Ishikawa (cell line): ENCODE data around the gene FOXJ1.

Experiments
- CEBPB ChIP-seq: IDR thresholded peaks from 2 replicates; pipeline ENCODE4 v1.6.1; 2012
- CREB1 ChIP-seq: IDR thresholded peaks from 2 replicates; pipeline ENCODE4 v1.6.1; 2012; ENCODE audit warnings: low read depth
- EGR1 ChIP-seq: IDR thresholded peaks from 2 replicates; pipeline ENCODE4 v1.6.1; 2012
- EP300 ChIP-seq: IDR thresholded peaks from 2 replicates; pipeline ENCODE4 v1.6.1; 2012; ENCODE audit warnings: borderline replicate concordance
- FOXM1 ChIP-seq: IDR thresholded peaks from 2 replicates; pipeline ENCODE4 v1.6.1; 2012; ENCODE audit warnings: low read depth, borderline replicate concordance
- MAX ChIP-seq: IDR thresholded peaks from 2 replicates; pipeline ENCODE4 v1.6.1; 2012
- NFIC ChIP-seq: IDR thresholded peaks from 2 replicates; pipeline ENCODE4 v1.6.1; 2012
- RAD21 ChIP-seq: IDR thresholded peaks from 2 replicates; pipeline ENCODE4 v1.6.1; 2012; ENCODE audit warnings: low read depth
- REST ChIP-seq: IDR thresholded peaks from 2 replicates; pipeline ENCODE4 v1.6.1; 2012; ENCODE audit warnings: low read depth, mild to moderate bottlenecking
- TAF1 ChIP-seq: IDR thresholded peaks from 2 replicates; pipeline ENCODE4 v1.6.1; 2012; ENCODE audit warnings: low read depth, mild to moderate bottlenecking
- TCF12 ChIP-seq: IDR thresholded peaks from 2 replicates; pipeline ENCODE4 v1.6.1; 2012; ENCODE audit warnings: low read depth
- TEAD4 ChIP-seq: IDR thresholded peaks from 2 replicates; pipeline ENCODE4 v1.6.1; 2012
- USF1 ChIP-seq: IDR thresholded peaks from 2 replicates; pipeline ENCODE4 v1.6.1; 2012
- YY1 ChIP-seq: IDR thresholded peaks from 2 replicates; pipeline ENCODE4 v1.6.1; 2012; ENCODE audit warnings: low read depth
- ZBTB7A ChIP-seq: IDR thresholded peaks from 2 replicates; pipeline ENCODE4 v1.6.1; 2012; ENCODE audit warnings: low read depth

The FOXJ1 gene

GRCh38 chr17:76095943-76096342, 45.1 kb downstream of the FOXJ1 start:
- TF ChIP-seq CREB1 (no peak), TEAD4 (no peak), YY1 (no peak), MAX (no peak), FOXM1 (no peak), ZBTB7A (no peak)

GRCh38 chr17:76094046-76094445, 47.0 kb downstream of the FOXJ1 start:
- TF ChIP-seq CEBPB = no peak
- TF ChIP-seq ZBTB7A = no peak

- TF ChIP-seq TAF1 (no peak), CEBPB (no peak), FOXM1 (no peak), ZBTB7A (no peak), TCF12 (no peak)
These were observed 48.3 kb downstream of the FOXJ1 start for GRCh38 chr17:76092526-76093413.

- TF ChIP-seq NFIC (no peak), TAF1 (no peak), USF1 (no peak), EP300 (no peak), MAX (no peak), RAD21 (no peak), REST (no peak)
These were observed 49.3 kb downstream of the FOXJ1 start for GRCh38 chr17:76091526-76092286.

- TF ChIP-seq TAF1 (no peak), YY1 (no peak), RAD21 (no peak), CEBPB (no peak), CREB1 (no peak), FOXM1 (no peak), NFIC (no peak), TCF12 (no peak), MAX (no peak), TEAD4 (no peak), EP300 (no peak), USF1 (no peak)
These were observed 50.4 kb downstream of the FOXJ1 start for GRCh38 chr17:76090517-76091129.

GRCh38 chr17:76089680-76090516, 51.1 kb downstream of the FOXJ1 start:
- TF ChIP-seq RAD21 = no peak
- TF ChIP-seq CEBPB = no peak
- TF ChIP-seq EGR1 = no peak
- TF ChIP-seq ZBTB7A = no peak
